Psoas muscle (tissue), 8 donors: ENCODE measurements around the gene NIM1K. TPM values are rescaled to one million over a fixed set of nuclear protein-coding genes. Genes with fewer than 3 reads are reported as not detected.

ENCODE experiments used
- ATAC-seq, 4 donors: fragments of 200-7000 bp; cut with Tn5 transposase; one replicate each; pipeline ENCODE4 v1.9.1; 2020; ENCODE audit warnings: moderate library complexity in 3 of 4, mild to moderate bottlenecking in 2 of 4
- DNase-seq, 2 donors: peaks; one replicate each; pipeline ENCODE4 v3.0.0-alpha.2; 2020
- H3K27ac ChIP-seq: fragments of 200-600 bp; one replicate; pipeline ENCODE4 v1.8.0; 2022
- H3K27me3 ChIP-seq, 3 donors: fragments of 200-600 bp in 1 of 3; one replicate each; pipeline versions ENCODE4 v1.6.1 to v1.8.0; 2013 to 2022; ENCODE audit warnings: low read length in 2 of 3, mild to moderate bottlenecking in 2 of 3, moderate library complexity in 1 of 3; ENCODE audit not compliant: insufficient read depth in 3 of 3
- H3K36me3 ChIP-seq, 2 donors: fragments of 200-600 bp in 1 of 2; one replicate each; pipeline versions ENCODE4 v1.6.1 to v1.8.0; 2013 to 2022; ENCODE audit warnings: low read depth in 1 of 2, mild to moderate bottlenecking in 1 of 2, moderate library complexity in 1 of 2; ENCODE audit not compliant: insufficient read depth in 1 of 2
- H3K4me1 ChIP-seq: fragments of 200-600 bp; one replicate; pipeline ENCODE4 v1.8.0; 2022
- H3K4me3 ChIP-seq: fragments of 200-600 bp; one replicate; pipeline ENCODE4 v1.8.0; 2022; ENCODE audit warnings: mild to moderate bottlenecking
- H3K9me3 ChIP-seq: fragments of 200-600 bp; one replicate; pipeline ENCODE4 v1.8.0; 2022
- CTCF ChIP-seq: fragments of 200-600 bp; IDR thresholded peaks from one replicate; pipeline ENCODE4 v1.8.0; 2022; ENCODE audit warnings: antibody characterized with exemption
- WGBS, 3 donors: extraction: QIAGEN DNeasy Blood & Tissue Kit; methylation state at CpG; one replicate each; pipeline versions ENCODE4 v1.1.6 to v1.1.7; 2013; 5-methylcytosine and 5-hydroxymethylcytosine counted together
- intact Hi-C, 2 donors: fragments of 100-400 bp; cut with DNase I; formaldehyde crosslinking; loops; one replicate each; pipeline versions ENCODE4 v1.11.0 to v1.14.2; 2022
- polyA plus RNA-seq, 3 donors: library from polyadenylated mRNA; stranded (reverse); fragments of 200-250 nt; gene quantifications; one replicate each; pipeline ENCODE4 v1.2.3, GENCODE V29; 2013
- total RNA-seq, 4 donors: library from RNA; stranded (reverse); fragmentation: NEBNext Ultra II Directional in 2 of 4; extraction: Animal tissue kit (Norgen Biotek cat#: 25700) in 2 of 4; gene quantifications; one replicate each; pipeline versions ENCODE4 v1.2.1 to v1.2.4, GENCODE V29; 2021 to 2023
- donor health status: healthy with polysubstance abuse.
- donor health status: DM: no; HTN: no; CAD: no; lungs with moderate emphysema.
- donor health status: Bipolar disorder and iron deficiency.
- donor health status: healthy.
- donor health status: DM: yes; HTN: yes; CAD: no.
- donor health status: DM: no; HTN: no; CAD: no.
- donor health status: DM: no; HTN: no; CAD: no.
- donor health status: DM: yes; HTN: yes; CAD: no.

NIM1K gene
- total and polyA plus RNA-seq, 7 donors: 0.10 to 0.25 (median 0.20) TPM; not detected in 1

GRCh38 chr5:43312076-43312661 lies 120.1 kb downstream of the NIM1K start:
- no peaks in the 10 kb centered on the region for H3K27me3 ChIP-seq
- peaks cover 0 to 5% of the 10 kb centered on the region in 2 donors for H3K36me3 ChIP-seq
- TF ChIP-seq CTCF: no peak
- H3K27ac ChIP-seq: no peak overlapping the region
- H3K4me3 ChIP-seq: peak overlapping the region; percentile 96
- peaks cover 11% of the 10 kb centered on the region for H3K4me1 ChIP-seq
- 19 to 28% (median 22%) methylated on average over 6 of the region's 6 CpGs for WGBS, 3 donors
- no peaks in the 10 kb centered on the region for H3K9me3 ChIP-seq
- intact Hi-C loops: loop anchor here in 1 of 2 donors (5.0 to 10.0 kb wide), 2 partner anchors 173 to 190 kb away; partner anchors contain the start of genes TMEM267 and ZNF131
- ATAC-seq (no peak), DNase-seq (no peak)

- WGBS, 3 donors: 3 to 7% (median 3%) methylated on average over 9 of the region's 9 CpGs
- Histone ChIP-seq H3K4me3 (peak overlapping the region; percentile 96), H3K9me3 (no peaks in the 10 kb centered on the region), H3K36me3 (no peaks in the 10 kb centered on the region), H3K27ac (peak overlapping the region; percentile 91), H3K4me1 (peaks cover 11% of the 10 kb centered on the region), H3K27me3 (no peaks in the 10 kb centered on the region)
- DNase-seq (no peak), ATAC-seq (peak in 2 of 4 donors; percentile 0 to 2)
- intact Hi-C loops: loop anchor here in 1 of 2 donors (1.0 to 10.0 kb wide), 3 partner anchors 172 to 242 kb away; partner anchors contain the start of genes TMEM267 and ZNF131
- no peak for TF ChIP-seq CTCF
Measured at GRCh38 chr5:43312699-43313034, 120.6 kb downstream of the NIM1K start.

GRCh38 chr5:43313035-43313853 lies 121.2 kb downstream of the NIM1K start, which contains the start of gene HMGCS1:
HMGCS1 (minus strand) TSS chr5:43313412; CDS start chr5:43298965, 14,447 bp downstream.
- intact Hi-C loops: loop anchor here in 1 of 2 donors (1.0 to 10.0 kb wide), 3 partner anchors 172 to 243 kb away; partner anchors contain the start of genes TMEM267 and ZNF131
- peak; percentile 98 to 99 for DNase-seq

GRCh38 chr5:43313854-43314457 lies 121.9 kb downstream of the NIM1K start:
- WGBS, 3 donors: 16 to 25% (median 18%) methylated on average over 8 of the region's 8 CpGs
- peaks cover 7% of the 10 kb centered on the region for H3K4me1 ChIP-seq
- H3K4me3 ChIP-seq: peak overlapping the region; percentile 96
- no peak for TF ChIP-seq CTCF
- ATAC-seq (no peak), DNase-seq (no peak)
- H3K36me3 ChIP-seq: no peaks in the 10 kb centered on the region
- H3K27me3 ChIP-seq: no peaks in the 10 kb centered on the region
- peak overlapping the region; percentile 59 for H3K27ac ChIP-seq
- H3K9me3 ChIP-seq: no peaks in the 10 kb centered on the region
- intact Hi-C loops: loop anchor here in 1 of 2 donors (1.0 to 10.0 kb wide), 3 partner anchors 171 to 244 kb away; partner anchors contain the start of genes TMEM267 and ZNF131

More at GRCh38 chr5:43313035-43313853, 121.2 kb downstream of the NIM1K start, which contains the start of gene HMGCS1:
- Histone ChIP-seq H3K4me1 (peaks cover 11% of the 10 kb centered on the region), H3K4me3 (peak within 1 kb of the TSS; percentile 96), H3K36me3 (no peaks in the 10 kb centered on the region), H3K9me3 (no peaks in the 10 kb centered on the region), H3K27me3 (no peaks in the 10 kb centered on the region), H3K27ac (peak within 1 kb of the TSS; percentile 91)
- no peak for TF ChIP-seq CTCF
- peak; percentile 98 to 99 (median 98) for ATAC-seq
- 0 to 1% (median 0%) methylated on average over 70 of the region's 70 CpGs for WGBS, 3 donors
